G401 (cell line): ENCODE data around the gene ZCCHC7. TPM values are rescaled to one million over a fixed set of nuclear protein-coding genes. Genes with fewer than 3 reads are reported as not detected.
"Not testable (repeated sequence)": the region's sequence is repeated elsewhere in the genome, so short reads cannot be mapped to it uniquely, and the experiment has no call there.

Experiments used
- DNase-seq: peaks from one replicate; pipeline ENCODE4 v3.0.0-alpha.2; 2015; ENCODE audit warnings: low spot score
- in situ Hi-C: cut with HindIII; loops from 2 replicates; pipeline ENCODE4 v1.10.0; 2016; ENCODE audit warnings: low sequenced_read_pairs, mixed read lengths
- total RNA-seq: library from RNA; depleted of rRNA; stranded (reverse); fragments of >200 nt; shearing (Covaris generic); gene quantifications from 2 replicates; pipeline ENCODE4 v1.2.3, GENCODE V29; 2014

The ZCCHC7 gene
- total RNA-seq, 1 experiment from 2014 or later: 20.5 TPM

DNA sequence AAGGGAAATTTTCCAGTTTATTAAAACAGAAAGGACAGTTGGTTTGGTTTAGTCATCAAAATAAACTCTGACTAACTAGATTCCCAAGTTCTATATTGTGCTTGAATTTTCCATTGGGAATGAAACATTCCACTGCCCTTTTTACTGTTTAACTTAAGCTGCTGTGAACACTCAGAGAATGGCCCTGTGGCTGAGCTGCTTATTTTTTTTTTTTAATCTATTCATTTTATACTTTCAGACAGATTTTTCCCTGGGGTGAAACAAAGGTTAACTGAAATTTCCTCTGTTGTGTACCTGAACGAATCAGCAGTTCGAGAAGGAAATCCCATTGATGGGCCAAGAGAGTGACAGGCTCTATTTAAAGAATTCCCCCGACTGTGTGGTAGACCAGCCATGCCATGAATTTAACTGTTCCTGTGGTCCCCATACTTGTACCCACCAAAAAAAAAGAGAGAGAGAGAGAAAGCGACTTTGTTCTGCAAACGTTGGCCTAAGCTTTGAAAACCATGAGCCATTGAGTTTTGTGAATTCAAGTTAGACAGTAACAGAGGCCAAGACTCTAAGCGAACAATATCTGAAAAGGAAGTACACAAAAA lies 163.5 kb downstream of the ZCCHC7 start:
- no peak for DNase-seq
- in situ Hi-C loops: no loop called here

- in situ Hi-C loops: no loop called here
- DNase-seq: no peak
Measured at GRCh38 chr9:37284636-37285035, 164.3 kb downstream of the ZCCHC7 start.

DNA sequence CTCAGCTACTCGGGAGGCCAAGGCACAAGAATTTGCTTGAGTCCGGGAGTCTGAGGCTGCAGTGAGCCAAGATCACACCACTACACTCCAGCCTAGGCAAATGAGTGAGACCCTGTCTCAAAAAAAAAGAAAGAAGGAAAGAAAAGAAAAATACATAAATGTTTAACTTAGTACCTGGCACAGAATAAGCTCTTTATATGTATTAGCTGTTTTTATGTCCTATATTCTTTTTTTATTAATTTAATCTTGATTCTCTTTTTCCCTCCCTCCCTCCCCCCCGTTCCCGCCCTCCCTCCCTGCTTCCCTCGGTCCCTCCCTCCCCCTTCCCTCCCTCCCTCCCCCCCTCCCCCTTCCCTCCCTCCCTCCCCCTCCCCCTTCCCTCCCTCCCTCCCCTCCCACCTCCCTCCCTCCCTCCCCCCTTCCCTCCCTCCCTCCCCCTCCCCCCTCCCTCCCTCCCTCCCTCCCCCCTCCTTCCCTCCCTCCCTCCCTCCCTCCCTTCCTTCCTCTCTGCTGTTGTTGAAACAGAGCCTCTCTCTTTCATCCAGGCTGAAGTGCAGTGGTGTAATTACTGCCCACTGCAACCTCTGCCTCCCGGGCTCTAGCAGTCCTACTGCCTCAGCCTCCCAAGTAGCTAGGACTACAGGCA lies 166.3 kb downstream of the ZCCHC7 start:
- no peak for DNase-seq
- in situ Hi-C loops: no loop called here

DNA sequence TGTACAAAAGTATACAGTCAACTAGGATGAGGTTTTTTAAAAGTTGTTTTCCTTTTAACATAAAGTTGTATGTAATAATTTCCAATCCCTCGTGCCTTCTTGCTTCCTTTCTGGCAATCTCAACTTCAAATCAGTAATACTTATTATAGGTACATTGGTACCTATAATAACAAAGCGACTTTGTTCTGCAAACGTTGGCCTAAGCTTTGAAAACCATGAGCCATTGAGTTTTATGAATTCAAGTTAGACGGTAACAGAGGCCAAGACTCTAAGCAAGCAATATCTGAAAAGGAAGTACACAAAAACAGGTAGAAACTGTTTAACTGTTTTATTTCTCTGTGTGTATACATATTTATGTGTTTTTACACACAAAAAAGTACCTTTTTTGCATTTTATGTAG lies 166.9 kb downstream of the ZCCHC7 start:
- no peak for DNase-seq
- in situ Hi-C loops: no loop called here

DNA sequence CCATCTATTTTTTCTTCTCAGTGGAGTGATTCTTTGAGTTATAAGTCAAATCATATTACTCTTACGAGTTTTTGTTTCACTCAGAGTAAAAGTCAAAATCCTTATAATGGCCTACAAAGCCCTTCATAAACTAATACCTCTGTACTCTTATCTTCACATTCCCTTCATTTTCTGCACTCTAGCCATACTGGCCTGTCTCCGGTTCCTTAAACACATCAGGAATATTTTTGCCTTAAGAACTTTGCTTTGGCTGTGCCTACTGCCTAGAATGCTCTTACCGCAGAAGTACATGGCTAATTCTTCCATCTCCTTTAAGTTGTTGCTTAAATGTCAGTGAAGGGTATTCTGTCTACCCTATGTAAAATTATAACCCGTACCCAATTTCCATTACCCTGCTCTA lies 169.3 kb downstream of the ZCCHC7 start:
- in situ Hi-C loops: no loop called here
- DNase-seq: no peak

DNA sequence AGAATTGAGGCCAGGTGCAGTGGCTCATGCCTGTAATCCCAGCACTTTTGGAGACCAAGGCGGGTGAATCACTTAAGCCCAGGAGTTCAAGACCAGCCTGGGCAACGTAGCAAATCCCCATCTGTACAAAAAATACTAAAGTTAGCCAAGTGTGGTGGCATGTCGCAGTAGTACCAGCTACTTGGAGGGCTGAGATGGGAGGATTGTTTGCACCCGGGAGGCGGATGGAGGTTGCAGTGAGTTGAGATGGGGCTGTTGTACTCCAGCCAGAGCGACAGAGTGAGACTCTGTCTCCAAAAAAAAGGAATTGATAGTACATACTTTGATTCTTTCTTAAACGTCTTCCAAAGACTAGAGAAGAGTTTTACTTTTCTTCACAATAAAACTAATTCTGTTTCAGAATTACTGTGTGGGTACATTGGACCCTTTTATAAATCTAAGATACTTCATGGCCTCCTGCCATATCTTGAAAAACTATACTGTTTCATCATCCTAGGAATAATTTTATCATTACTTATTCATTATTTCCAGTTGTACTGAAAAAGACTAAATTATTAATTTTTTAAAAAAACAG lies 170.1 kb downstream of the ZCCHC7 start:
- in situ Hi-C loops: no loop called here
- DNase-seq: no peak

DNA sequence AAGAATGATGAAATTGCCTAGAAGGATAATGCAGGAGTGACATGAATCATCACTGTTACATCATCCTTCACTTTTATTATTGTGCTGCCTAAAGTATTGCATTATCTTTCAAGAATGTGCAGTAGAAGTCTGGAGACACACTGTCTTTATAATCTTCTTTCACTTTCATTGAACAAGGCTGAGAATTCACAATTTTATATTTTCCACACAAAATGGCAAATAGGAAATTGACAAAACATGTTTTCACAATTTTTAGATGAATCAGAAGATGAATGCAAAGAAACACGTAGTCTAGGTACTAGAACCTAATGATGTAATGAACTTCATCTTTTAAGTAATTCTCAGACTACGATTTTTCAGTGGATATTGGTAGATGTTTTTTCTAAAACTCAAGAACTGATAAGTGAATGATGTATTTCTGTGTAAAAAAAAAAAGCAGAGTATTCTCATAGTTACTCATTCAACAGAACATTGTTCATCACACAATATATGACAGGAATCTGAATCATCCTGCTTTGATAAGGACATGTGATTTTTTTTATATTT lies 170.6 kb downstream of the ZCCHC7 start:
- in situ Hi-C loops: no loop called here
- DNase-seq: no peak

GRCh38 chr9:37291612-37292238 lies 171.4 kb downstream of the ZCCHC7 start:
- in situ Hi-C loops, DNase-seq: not testable (repeated sequence)

DNA sequence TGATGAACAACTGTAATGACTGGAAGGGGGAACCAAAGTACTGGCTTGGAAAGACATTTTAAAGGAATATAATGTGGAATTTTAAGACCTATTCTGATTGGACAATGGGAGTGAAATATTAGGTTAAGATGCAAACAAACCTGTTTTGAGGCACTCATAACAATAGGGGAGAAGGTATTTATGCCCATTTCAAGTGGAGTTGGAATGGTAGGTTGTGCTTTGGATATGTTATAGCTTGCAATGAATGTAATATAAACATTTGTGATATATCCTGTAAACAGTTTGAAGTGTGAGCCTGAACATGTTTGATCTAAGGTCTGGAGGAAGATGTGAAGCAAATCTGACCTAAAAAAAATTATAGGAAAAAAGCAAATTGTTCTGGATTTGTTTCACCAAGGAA lies 172.5 kb downstream of the ZCCHC7 start:
- in situ Hi-C loops: no loop called here
- DNase-seq: no peak

DNA sequence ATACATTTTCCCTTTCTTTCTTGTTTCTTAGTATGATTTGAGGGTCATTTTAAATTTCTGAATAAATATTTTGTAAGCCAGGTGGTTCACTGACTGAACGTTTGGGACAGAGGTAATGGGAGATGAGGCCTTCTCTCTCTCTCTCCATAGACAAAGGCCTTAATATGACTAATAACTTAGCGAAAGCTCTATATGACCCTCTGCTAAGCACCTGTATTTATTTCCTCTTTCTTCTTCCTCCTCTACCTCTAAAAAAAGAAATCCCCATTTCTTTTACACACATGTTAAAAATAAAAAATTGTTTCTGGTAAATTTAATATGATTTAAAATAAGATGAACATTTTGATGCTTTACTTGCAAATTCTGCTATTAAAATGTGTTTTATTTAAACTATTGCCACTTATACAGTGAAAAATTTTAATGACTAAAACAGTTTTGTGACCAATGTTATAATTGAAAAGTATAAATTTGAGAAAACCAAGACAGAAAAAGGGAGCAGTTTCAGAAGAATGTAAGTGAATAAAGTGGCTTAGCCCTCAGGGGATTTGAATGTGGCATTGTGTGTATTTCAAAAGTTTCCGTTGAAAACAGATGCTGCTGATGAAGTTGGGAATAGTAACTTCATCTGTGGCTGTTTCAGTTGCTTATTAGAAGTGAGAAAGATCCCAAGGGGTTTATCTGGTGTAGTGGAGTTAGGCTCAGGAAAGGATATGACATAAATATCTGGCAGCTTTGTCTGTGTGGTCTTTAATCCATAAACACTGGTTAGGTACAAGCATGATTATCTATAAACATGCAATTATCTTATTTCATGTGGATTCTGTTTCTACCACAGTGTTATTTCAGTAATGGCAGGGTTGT lies 173.5 kb downstream of the ZCCHC7 start:
- in situ Hi-C loops: no loop called here
- DNase-seq: no peak

- DNase-seq: no peak
- in situ Hi-C loops: no loop called here
Measured at GRCh38 chr9:37295178-37295577, 174.8 kb downstream of the ZCCHC7 start.

DNA sequence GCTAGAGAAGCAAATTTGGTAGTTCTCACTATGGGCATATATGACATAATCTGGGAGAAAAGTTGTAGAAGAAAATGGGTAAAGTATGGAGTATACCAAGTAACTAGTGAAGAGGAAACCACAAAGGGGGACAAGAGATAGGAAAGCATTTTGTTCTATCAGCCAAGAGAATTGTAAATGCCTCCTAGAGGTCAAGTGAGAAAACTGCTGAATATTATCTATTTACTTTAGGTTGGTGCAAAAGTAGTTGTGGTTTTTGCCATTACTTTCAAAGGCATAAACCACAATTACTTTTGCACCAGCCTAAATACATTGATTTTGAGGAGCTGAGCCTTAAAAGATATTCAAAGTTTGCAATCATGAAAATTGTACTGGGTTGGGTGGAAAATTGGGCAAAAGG lies 175.4 kb downstream of the ZCCHC7 start:
- in situ Hi-C loops: no loop called here
- no peak for DNase-seq

GRCh38 chr9:37297592-37297991 lies 177.2 kb downstream of the ZCCHC7 start:
- in situ Hi-C loops: no loop called here

GRCh38 chr9:37300620-37301019 lies 180.2 kb downstream of the ZCCHC7 start:
- no peak for DNase-seq
- in situ Hi-C loops: no loop called here

More at GRCh38 chr9:37297592-37297991, 177.2 kb downstream of the ZCCHC7 start:
- no peak for DNase-seq

DNA sequence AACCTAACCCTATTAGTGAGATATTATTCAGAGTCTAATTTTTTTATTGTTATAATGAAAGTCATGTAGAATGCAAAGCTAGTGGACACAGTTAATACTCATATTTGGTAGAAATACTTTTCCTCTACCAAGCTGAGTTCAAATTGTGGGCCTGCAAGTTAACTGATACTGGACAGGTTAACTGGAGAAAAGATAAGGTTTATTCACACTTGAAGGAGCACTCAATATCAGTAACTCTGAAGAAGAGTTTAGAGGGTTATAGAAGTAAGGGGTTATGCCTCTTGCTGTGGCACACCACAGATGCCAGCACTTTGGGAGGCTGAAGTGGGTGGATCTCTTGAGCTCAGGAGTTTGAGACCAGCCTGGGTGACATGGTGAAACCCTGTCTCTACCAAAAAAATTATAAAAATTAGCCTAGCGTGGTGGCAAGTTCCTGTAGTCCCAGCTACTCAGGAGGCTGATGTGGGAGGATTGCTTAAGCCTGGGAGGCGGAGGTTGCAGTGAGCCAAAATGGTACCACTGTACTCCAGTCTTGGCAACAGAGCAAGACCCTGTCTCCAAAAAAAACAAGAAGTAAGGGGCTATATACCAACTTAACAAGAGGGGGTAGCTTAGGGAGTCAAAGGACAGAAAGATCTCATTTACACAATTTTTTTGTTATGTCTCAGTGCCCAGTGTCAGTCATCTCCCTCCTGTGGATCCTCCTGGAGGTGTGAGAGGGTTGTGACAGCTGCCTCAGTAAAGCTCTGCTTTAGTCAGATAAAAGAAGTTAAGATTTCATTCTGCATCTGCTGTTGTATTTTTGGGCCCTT lies 180.9 kb downstream of the ZCCHC7 start:
- DNase-seq: peak; percentile 17
- in situ Hi-C loops: no loop called here

GRCh38 chr9:37301854-37302172 lies 181.4 kb downstream of the ZCCHC7 start:
- no peak for DNase-seq
- in situ Hi-C loops: no loop called here

- DNase-seq: peak; percentile 72
- in situ Hi-C loops: no loop called here
Measured at GRCh38 chr9:37302277-37302676, 181.9 kb downstream of the ZCCHC7 start.

DNA sequence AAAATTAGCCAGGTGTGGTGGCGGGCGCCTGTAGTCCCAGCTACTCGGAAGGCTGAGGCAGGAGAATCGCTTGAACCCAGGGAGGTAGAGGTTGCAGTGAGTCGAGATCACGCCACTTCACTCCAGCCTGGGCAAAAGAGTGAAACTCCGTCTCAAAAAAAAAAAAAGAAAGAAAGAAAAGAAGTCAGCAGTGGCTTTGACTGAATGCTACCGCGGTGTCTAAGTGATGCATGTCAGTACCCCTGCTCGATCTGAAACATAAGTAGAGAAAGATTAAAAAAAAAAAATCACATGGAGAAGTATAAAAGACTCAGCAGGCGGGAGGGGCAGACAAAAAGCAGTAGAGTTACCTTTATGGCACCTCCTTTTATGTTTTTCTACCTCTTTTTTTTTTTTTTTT lies 182.9 kb downstream of the ZCCHC7 start:
- in situ Hi-C loops: not testable (repeated sequence)

DNA sequence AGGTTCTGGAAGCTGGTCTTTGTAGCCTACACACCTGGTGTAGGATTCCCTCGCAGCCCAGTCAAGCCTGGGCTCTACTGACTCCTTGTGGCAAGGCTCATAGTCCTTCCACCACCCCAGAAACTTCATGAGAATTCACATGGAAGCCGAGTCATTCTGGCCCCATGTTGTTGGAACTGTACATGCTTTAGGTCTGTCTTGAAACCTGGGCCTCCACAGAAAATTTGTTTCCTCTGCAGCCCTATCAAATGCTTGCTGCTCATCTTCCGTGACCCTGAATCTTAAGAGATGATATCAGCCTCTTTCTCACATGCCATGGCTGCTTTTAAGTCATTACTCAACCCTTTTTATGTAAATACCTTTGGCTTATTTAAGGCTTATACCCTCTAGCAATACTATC lies 188.8 kb downstream of the ZCCHC7 start:
- in situ Hi-C loops: no loop called here

More for the DNA sequence above, 182.9 kb downstream of the ZCCHC7 start:
- DNase-seq: not testable (repeated sequence)

More for the DNA sequence above, 188.8 kb downstream of the ZCCHC7 start:
- no peak for DNase-seq
